Body of pancreas (tissue), 4 donors: ENCODE results near the gene NUTF2. TPM values are rescaled to one million over a fixed set of nuclear protein-coding genes. Genes with fewer than 3 reads are reported as not detected.
"Not testable (repeated sequence)": the region's sequence is repeated elsewhere in the genome, so short reads cannot be mapped to it uniquely, and the experiment has no call there.

Source experiments
- ATAC-seq: fragments of 150-250 bp; one replicate; pipeline ENCODE4 v1.9.1; 2016
- DNase-seq, 4 donors: peaks; one replicate each; pipeline ENCODE4 v3.0.0-alpha.2; 2019
- H3K27ac ChIP-seq, 4 donors: fragments of 200-600 bp; sonication (generic); 1 replicate in 3 of 4; 2 replicates in 1 of 4; pipeline versions ENCODE4 v1.5.1 to v1.6.1; 2016 to 2019; ENCODE audit warnings: mild to moderate bottlenecking in 1 of 4, mixed read lengths in 1 of 4, moderate library complexity in 1 of 4
- H3K27me3 ChIP-seq, 2 donors: fragments of 200-600 bp; sonication (generic); one replicate each; pipeline ENCODE4 v1.6.0; 2016; ENCODE audit warnings: mild to moderate bottlenecking in 1 of 2
- H3K36me3 ChIP-seq, 2 donors: fragments of 200-600 bp; sonication (generic); replicated peaks in 1 of 2; 2 replicates each; pipeline ENCODE4 v1.5.1; 2016; ENCODE audit warnings: low read depth in 2 of 2; ENCODE audit not compliant: insufficient read depth in 1 of 2
- H3K4me1 ChIP-seq: fragments of 200-600 bp; sonication (generic); one replicate; pipeline ENCODE4 v1.6.0; 2016
- H3K4me3 ChIP-seq, 2 donors: fragments of 200-600 bp; sonication (generic); 1 replicate in 1 of 2; 2 replicates in 1 of 2; pipeline ENCODE4 v1.5.1; 2016 to 2019
- H3K9me3 ChIP-seq, 3 donors: fragments of 200-600 bp; sonication (generic); 1 replicate in 2 of 3; 2 replicates in 1 of 3; pipeline ENCODE4 v1.5.1; 2016
- CTCF ChIP-seq, 7 experiments: fragments of 450-650 bp in 4 of 7; fragments of 200-600 bp in 3 of 7; sonication (generic) in 3 of 7; IDR thresholded peaks; one replicate each; pipeline ENCODE4 v1.5.1; 2016 to 2019; ENCODE audit warnings: antibody characterized with exemption in 7 of 7
- POLR2A ChIP-seq, 3 donors: fragments of 450-650 bp; IDR thresholded peaks; one replicate each; pipeline ENCODE4 v1.6.1; 2016; ENCODE audit warnings: antibody characterized with exemption in 3 of 3, mild to moderate bottlenecking in 2 of 3
- WGBS, 2 donors: methylation state at CpG; one replicate each; pipeline ENCODE4 v1.1.5; 2017; 5-methylcytosine and 5-hydroxymethylcytosine counted together
- intact Hi-C: fragments of 100-400 bp; cut with DNase I; formaldehyde crosslinking; loops from one replicate; pipeline ENCODE4 v1.15.1; 2023
- total RNA-seq, 2 donors: library from RNA; depleted of rRNA; stranded (reverse); fragments of >200 nt; gene quantifications; one replicate each; pipeline ENCODE4 v1.1.0, GENCODE V29; 2016

NUTF2 gene
- total RNA-seq, 2 donors from 2014 or later = 39.2 to 42.8 TPM

DNA sequence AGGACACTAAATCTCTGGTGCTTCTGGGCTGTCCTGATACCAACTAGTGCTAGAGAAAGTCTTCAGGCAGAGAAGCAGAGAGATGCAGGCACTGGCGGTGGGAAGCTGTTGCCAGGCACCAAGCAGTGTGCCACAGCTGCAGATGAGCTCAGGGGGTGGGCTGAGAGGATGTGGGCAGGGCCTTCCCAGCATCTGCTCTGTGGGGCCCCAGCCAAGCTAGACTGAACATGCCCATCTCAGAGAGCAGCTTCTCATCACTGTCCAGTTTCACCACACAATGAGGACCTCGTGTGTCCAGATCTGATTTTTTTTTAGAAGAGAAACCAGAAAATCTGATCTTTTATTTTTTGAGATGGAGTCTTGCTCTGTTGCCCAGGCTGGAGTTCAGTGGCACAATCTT, 63.4 kb downstream of the NUTF2 start:
- WGBS, 2 donors = 75 to 89% methylated on average over 2 of the region's 2 CpGs

DNA sequence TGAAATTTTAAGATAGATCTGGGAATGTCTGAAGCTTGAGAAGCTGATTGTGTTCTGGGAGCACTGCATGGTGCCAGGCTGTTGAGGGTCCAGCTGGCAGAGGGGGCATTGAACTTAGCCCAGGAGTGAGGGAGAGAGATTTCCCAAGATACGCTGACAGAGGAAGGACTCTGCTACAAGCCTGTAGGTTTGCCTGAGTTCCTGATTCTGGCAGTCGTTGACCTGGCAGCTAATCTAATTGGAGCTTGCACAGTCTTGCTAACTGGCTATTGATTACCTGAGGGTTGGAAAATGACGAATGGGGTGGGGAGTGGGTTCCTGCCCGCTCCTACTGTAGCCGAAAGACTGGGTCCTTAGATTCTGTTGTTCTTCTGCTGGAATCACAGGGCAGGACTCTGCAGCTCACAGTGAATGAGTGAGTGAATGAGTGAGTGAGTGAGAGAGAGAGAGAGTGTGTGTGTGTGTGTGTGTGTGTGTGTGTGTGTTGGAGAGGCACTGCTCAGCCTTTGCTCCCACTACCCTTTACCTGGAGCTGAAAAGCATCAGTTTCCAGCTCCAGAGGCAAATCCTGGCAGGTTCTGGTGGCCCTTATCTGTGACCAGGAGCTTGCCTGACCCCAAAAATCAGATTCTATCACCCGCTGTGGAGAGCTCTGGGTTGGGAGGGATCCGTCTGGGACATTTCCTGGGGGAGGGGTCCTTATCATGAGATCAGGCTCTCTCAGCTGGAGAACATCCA, 68.2 kb downstream of the NUTF2 start:
- intact Hi-C loops = no loop called here
- no peak for TF ChIP-seq POLR2A (IDR thresholded peaks at IDR 0.05)
- no peak for TF ChIP-seq CTCF (IDR thresholded peaks at IDR 0.05)
- Histone ChIP-seq H3K36me3 (peaks cover 0 to 2% of the 10 kb centered on the region in 2 donors), H3K9me3 (no peaks in the 10 kb centered on the region), H3K4me1 (peaks cover 27% of the 10 kb centered on the region), H3K4me3 (no peak overlapping the region), H3K27ac (no peak overlapping the region), H3K27me3 (no peaks in the 10 kb centered on the region)
- DNase-seq (no peak), ATAC-seq (no peak)
- WGBS, 2 donors = 59 to 66% methylated on average over 6 to 7 of the region's 7 CpGs

More for the DNA sequence above, 63.4 kb downstream of the NUTF2 start:
- Histone ChIP-seq H3K9me3 (no peaks in the 10 kb centered on the region), H3K27me3 (no peaks in the 10 kb centered on the region), H3K36me3 (peaks cover 0 to 13% of the 10 kb centered on the region in 2 donors), H3K27ac (no peak overlapping the region), H3K4me3 (no peak overlapping the region), H3K4me1 (peaks cover 1% of the 10 kb centered on the region)
- TF ChIP-seq POLR2A (IDR thresholded peaks at IDR 0.05) = no peak
- no peak for TF ChIP-seq CTCF (IDR thresholded peaks at IDR 0.05)
- DNase-seq (no peak), ATAC-seq (no peak)
- intact Hi-C loops = no loop called here

DNA sequence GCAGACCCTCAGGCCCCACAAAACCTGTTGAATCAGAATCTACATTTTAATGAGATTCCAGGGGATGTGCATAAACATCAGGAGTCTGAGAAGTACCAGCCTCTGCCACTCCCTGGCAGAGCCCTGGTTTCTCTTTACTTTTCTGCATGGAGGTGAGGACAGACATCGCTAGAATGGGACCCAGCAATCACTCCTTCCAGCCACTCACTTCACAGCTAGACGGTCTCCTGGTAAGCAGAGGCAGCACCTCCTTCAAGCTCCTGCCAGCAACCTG, 68.7 kb downstream of the NUTF2 start:
- H3K27ac ChIP-seq, DNase-seq, H3K36me3 ChIP-seq, H3K27me3 ChIP-seq, intact Hi-C loops, H3K9me3 ChIP-seq, H3K4me3 ChIP-seq, ATAC-seq: not testable (repeated sequence)
- WGBS, 2 donors = 33 to 81% methylated on average over 1 to 2 of the region's 2 CpGs
- H3K4me1 ChIP-seq = peaks cover 27% of the 10 kb centered on the region

DNA sequence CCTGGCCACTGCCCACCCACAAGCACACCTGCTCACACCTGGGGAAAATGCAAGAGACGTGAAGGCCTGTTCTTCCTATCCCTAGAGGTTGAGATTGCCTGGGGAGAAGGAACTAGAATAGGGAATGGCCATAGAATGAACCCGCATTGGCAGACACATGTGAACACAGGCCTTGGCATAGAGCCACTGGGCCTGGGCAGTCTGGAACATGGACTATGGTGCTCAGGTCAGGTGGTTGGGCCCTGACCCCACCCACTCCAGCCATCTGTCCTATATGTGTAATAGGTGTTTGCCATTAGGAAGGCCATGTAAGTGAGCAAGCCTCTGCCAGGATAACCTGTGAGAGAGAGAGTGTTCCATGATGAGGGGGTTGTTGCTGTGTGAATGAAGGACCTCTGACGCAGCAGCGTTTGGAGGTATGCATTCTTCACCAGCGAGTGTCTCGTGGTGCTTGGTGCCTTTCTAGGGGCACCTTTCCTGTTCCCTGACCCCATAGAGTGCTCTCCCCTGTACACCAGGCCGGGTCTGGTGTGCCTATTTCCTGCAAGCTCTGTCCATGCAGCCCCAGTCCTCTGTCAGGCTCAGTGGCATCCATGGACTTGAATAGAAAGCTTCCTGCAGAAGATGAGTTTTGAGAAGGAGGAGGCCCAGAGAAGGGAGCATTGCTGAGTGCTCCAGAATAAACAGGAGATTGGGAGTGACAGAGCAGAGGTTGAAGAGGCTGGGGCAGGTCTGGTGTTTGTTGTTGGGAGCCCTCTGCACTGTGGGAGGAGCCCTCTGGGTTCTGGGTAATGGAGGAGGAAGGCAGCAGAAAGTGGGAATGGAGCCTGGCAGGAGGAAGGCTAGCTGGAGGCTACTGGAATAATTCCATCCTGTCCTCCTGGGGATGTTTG, 69.3 kb downstream of the NUTF2 start:
- DNase-seq (peak; percentile 51 to 82 (median 72)), ATAC-seq (peak; percentile 57)
- H3K27ac ChIP-seq = no peak overlapping the region
- intact Hi-C loops = no loop called here
- TF ChIP-seq POLR2A (IDR thresholded peaks at IDR 0.05) = no peak
- TF ChIP-seq CTCF (IDR thresholded peaks at IDR 0.05) = no peak
- no peaks in the 10 kb centered on the region for H3K27me3 ChIP-seq
- no peak overlapping the region for H3K4me3 ChIP-seq
- peaks cover 27% of the 10 kb centered on the region for H3K4me1 ChIP-seq
- no peaks in the 10 kb centered on the region for H3K9me3 ChIP-seq
- H3K36me3 ChIP-seq = no peaks in the 10 kb centered on the region
- whole genome bisulfite sequencing, 2 donors = 66 to 73% methylated on average over 7 of the region's 7 CpGs

- no peaks in the 10 kb centered on the region for H3K9me3 ChIP-seq
- no peaks in the 10 kb centered on the region for H3K27me3 ChIP-seq
- 67 to 84% methylated on average over 5 to 6 of the region's 6 CpGs for WGBS, 2 donors
- H3K4me3 ChIP-seq = no peak overlapping the region
- ATAC-seq (no peak), DNase-seq (no peak)
- H3K4me1 ChIP-seq = peaks cover 27% of the 10 kb centered on the region
- H3K36me3 ChIP-seq = no peaks in the 10 kb centered on the region
- TF ChIP-seq CTCF (IDR thresholded peaks at IDR 0.05) (no peak), POLR2A (IDR thresholded peaks at IDR 0.05) (no peak)
- peak overlapping the region in 1 of 4 donors; percentile 9 for H3K27ac ChIP-seq
- intact Hi-C loops = no loop called here
Measured at GRCh38 chr16:67917140-67917851, 70.6 kb downstream of the NUTF2 start.
